Subcutaneous adipose tissue (tissue), 4 donors: ENCODE data around the gene RGS5. TPM values are rescaled to one million over a fixed set of nuclear protein-coding genes. Genes with fewer than 3 reads are reported as not detected.

ENCODE experiments used
- CTCF ChIP-seq: fragments of 450-650 bp; IDR thresholded peaks from one replicate; pipeline ENCODE4 v1.5.1; 2016; ENCODE audit warnings: low read depth, mild to moderate bottlenecking, control low read depth, antibody characterized with exemption, moderate library complexity
- total RNA-seq, 4 donors: library from RNA; depleted of rRNA; stranded (reverse); fragments of >200 nt; gene quantifications; one replicate each; pipeline ENCODE4 v1.1.0, GENCODE V29; 2016

The RGS5 gene
- total RNA-seq, 4 donors from 2014 or later: 27.4 to 180 (median 93.0) TPM

- TF ChIP-seq CTCF: no peak
Observed at GRCh38 chr1:163227126-163227525, 24.4 kb upstream of the RGS5 start.

- no peak for TF ChIP-seq CTCF
Observed at GRCh38 chr1:163213626-163214025, 10.9 kb upstream of the RGS5 start.

- TF ChIP-seq CTCF: no peak
Observed at GRCh38 chr1:163211667-163212066, 9.0 kb upstream of the RGS5 start.

- no peak for TF ChIP-seq CTCF
Observed at GRCh38 chr1:163205513-163205912, 2.8 kb upstream of the RGS5 start.

GRCh38 chr1:163203561-163203960 lies 845 bp upstream of the RGS5 start:
- no peak for TF ChIP-seq CTCF

- no peak for TF ChIP-seq CTCF
Observed at GRCh38 chr1:163201906-163202305, 810 bp downstream of the RGS5 start.

GRCh38 chr1:163197022-163197421 lies 5.7 kb downstream of the RGS5 start:
- TF ChIP-seq CTCF: no peak

GRCh38 chr1:163196449-163196787 lies 6.3 kb downstream of the RGS5 start:
- no peak for TF ChIP-seq CTCF
